Gastrocnemius medialis (tissue), 4 donors: Measurements from ENCODE around the gene TECTA.

ENCODE experiments used
- CTCF ChIP-seq, 5 experiments: fragments of 450-650 bp in 3 of 5; fragments of 200-600 bp in 2 of 5; sonication (generic) in 2 of 5; IDR thresholded peaks in 4 of 5; conservative IDR thresholded peaks in 1 of 5; 1 replicate in 4 of 5; 2 replicates in 1 of 5; pipeline ENCODE4 v1.5.1; 2016 to 2019; ENCODE audit warnings: antibody characterized with exemption in 5 of 5, mild to moderate bottlenecking in 3 of 5, moderate library complexity in 3 of 5
- POLR2A ChIP-seq, 2 donors: fragments of 450-650 bp; IDR thresholded peaks; one replicate each; pipeline ENCODE4 v1.6.1; 2017; ENCODE audit warnings: antibody characterized with exemption in 2 of 2, mild to moderate bottlenecking in 2 of 2, moderate library complexity in 2 of 2

- TF ChIP-seq CTCF (IDR thresholded peaks at IDR 0.05 in 4 of 5, conservative IDR thresholded peaks at IDR 0.05 in 1 of 5) (no peak), POLR2A (IDR thresholded peaks at IDR 0.05) (no peak)
Observed at GRCh38 chr11:121123496-121124069, 22.5 kb downstream of the TECTA start.
